HG02623 (cell line): Measurements from ENCODE around the gene CBFA2T2.
"Not testable (repeated sequence)": the region's sequence is repeated elsewhere in the genome, so short reads cannot be mapped to it uniquely, and the experiment has no call there.

Experiments used
- ATAC-seq: cut with Tn5 transposase; IDR thresholded peaks from one replicate; pipeline ENCODE4 v1.9.1; 2021; ENCODE audit warnings: moderate library complexity; ENCODE audit not compliant: unreplicated experiment

Gene CBFA2T2

DNA sequence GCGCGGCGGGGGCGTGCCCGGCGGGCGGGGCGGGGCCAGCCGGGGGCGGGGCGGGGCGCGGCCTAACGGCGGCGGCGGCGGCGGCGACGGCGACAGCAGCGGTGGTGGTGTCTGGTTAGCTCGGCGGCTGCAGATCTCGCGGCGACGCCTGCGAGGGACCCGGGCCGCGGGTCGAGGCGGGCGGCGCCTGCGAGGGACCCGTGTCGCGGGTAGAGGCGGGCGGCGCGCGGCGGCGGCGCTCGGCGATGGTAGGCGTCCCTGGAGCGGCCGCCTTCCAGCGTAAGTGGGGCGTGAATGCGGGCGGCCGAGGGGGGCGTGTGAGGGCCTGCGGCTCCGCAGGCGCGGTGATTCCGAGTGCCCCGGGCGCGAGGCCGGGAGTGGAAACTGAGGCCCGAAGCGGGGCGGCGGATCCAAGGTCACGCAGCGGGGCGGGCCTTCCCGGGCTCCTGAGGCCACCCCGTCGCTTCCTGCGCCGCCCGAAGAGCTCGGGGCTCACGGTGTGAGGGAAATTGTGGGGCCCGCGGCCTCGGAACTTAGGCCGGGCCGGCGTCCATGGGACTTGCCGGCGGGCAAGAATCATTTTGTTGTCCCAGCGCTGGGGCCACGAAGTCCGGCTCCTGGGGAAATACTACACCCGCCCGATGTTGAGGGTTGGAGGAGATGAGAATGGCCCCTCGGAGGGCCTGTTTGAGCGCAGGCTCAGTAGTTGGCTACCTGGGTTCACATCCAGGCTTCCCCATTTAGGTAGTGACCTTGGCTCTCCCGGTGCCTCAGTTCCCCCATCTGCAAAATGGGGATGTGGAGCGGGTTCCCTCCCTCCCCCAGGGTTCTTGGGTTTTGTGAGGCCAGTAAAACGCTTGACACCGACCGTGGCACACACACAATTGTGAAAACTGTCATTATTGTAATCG is at the start of gene CBFA2T2:
Gene CBFA2T2, plus strand, starts transcription at position 74 of the 911 bp plus-strand sequence. Its CDS starts 172 bp downstream, at position 246.
- peak; percentile 51 for ATAC-seq

DNA sequence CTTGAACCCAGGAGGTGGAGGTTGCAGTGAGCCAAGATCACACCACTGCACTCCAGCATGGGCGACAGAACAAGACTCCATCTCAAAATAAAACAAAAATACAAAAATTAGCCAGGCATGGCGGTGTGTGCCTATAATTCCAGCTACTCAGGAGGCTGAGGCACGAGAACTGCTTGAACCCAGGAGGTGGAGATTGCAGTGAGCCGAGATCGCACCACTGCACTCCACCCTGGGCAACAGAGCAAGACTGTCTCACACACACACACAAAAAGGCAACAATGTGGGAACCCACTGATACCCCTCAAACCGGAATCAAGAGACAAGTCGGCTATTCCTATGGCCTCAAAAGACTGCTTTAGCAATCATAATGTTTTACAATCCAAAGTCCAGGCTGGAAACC is 49.3 kb upstream of the CBFA2T2 start:
- not testable (repeated sequence) for ATAC-seq

DNA sequence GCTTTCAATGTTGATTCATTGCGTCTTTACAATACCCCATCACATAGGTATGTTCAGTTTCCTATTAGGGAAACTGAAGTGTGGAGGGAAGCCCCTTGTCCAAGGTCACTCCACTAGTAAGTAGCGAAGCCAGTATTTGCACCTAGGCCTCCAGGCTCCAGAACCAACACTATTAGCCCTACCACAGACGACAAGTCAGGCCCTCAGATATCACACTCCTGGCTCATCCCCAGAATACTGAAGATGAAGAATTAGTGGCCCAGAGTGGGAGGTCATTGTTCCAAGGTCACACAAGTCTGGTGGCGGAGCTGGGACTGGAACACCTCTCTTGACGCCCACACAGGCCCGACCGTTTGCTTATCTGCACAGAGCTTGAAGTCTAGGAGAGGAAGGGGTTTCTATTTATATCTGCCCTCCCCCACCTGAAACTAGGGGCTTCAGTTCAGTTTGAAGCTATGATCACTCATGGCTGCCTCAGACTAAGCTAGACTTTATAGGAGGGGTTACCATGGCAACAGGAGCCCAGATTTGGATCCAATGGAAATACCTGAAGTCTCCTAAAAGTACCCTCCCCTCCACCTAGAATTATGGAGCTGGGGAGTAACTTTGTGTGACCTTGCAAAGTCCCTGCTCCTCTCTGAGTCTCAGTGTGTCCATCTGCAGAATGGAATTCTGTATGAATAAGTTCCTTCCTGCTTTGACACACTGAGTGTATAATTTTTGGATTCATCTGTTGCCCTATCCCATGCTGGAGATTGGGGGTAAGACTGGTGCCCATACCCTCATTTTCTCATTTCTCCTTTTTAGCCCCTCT is 48.5 kb upstream of the CBFA2T2 start:
- ATAC-seq = no peak

DNA sequence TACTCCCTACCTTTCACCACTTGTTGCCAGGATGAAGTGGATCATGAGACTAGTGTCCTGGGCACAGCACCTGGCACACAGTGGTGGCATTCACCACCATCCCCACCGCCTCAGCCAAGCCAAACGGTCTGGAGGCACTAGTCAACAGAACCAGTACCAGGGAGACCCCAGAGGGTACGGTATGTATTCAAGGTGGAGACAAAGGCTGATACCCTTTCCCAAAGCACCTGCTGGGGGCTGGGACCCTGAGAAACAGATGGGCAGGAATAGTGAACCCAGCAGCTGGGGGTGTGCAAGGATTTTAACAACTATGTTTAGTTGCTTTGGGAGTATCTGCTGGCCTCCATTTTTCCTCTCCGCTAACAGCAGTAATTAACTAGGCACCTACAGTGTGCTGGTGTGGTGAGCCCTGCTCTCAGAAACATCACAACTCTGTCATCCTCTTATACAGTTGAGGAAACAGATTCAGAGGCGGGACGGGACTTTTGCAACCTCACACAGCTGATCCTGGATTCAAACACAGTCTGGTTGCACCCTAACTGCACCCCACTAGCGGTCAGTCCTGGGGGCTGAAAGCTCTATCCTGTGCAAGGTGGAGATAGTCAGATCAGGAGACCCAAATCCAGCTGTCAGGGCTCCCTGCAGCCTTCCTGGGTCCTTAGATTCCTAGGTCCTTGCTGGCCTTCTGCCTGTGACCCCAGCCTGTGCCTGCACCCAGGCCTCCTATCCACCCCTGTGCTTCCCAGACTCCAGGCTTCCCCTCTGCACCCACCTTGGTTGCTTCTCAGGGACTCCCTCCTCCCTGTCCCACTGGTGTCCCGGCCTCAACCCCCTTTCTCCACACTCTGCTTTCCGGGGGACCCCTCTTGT is 47.5 kb upstream of the CBFA2T2 start:
- no peak for ATAC-seq

DNA sequence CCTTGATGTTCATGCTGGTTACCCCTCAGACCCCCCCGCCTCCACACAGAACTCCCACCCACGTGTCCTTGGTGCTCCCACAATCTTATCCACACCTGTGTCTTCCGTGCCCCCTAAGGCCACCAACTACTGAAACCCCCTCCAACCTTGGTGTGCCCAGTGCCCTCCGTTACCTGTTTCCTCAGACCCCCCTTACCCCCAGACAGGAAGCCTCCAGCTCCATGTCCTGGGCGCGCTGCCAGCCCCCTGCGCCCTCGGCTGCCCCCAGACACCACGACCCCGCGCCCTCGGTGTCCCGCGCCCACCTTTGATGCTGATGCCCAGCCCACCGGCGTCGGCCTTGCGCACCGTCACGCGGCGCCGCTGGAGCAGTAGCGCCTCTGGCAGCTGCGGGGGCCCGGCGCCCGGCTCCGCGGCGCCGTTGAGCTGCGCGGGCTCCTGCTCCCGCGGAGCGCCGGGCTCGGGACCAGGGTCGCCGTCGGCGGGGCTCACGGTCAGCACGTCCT is 46.8 kb upstream of the CBFA2T2 start:
- ATAC-seq = peak; percentile 4

DNA sequence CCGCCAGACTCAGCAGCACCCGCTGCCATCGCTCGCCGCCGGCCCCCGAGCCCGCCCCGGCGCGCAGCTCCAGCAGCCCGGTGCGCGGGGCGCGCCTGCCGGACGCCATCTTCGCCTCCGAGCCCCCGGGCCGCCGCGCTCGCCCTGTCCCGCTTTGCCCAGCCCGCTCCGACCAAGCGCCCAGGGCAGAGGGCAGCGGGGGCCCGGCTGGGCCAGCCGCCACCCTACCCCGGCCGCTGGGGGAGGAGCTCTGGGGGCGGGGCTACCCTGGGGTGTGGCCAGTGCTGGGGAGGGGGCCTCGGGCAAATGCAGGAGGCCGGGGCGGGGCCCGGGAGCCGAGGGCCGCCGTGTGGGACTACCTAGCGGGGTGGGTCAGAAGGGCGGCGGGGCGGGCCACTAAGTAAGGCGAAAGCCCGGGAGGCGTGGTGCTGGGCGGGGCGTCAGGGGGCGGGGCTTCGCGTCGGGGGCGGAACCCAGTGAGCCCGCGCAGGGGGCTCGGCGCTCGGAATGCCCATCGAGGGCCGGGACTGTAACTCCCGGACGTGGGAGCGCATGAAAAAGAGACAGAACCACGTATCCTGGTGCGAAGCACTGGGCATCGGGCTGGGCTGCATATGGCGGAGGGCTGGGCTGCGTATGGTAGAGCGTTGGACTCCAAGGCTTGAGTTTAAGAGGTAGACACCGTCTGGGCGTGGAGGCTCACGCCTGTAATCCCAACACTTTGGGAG is 46.2 kb upstream of the CBFA2T2 start, which contains the start of gene SNTA1:
Gene SNTA1, minus strand, starts transcription at position 252 of the 728 bp plus-strand sequence. Its CDS starts 143 bp downstream, at position 109.
- ATAC-seq = peak; percentile 70

DNA sequence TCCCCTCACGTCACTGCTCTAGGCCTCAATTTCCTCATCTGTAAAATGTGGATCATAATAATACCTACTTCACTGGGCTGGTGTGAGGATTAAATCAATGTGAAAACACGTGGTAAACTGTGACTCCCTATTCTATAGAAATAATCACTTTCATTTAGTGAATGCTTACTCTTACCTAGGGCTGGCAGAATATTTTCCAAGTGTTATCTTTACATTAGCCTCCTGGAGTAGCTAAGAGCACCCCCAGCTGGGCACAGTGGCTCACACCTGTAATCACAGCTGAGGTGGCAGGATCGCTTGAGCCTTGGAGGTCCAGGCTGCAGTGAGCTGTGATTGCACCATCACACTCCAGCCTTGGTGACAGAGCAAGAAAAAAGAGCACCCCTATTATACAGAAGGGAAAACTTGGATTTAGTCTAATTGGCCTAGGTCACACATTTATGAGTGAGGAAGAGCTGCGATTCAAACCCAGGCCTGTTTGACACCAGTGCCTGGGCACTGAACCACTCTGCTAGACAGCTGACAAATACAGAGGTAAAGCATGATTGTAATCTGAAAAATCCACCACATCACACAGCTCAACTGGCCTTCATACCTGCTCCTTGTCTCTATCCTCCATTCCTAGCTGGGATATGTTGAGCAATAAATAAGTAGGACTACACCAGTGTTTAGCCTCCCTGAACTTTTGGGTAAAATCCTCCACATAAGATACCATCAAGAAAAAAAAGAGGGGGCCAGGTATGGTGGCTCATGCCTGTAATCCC is 44.9 kb upstream of the CBFA2T2 start:
- no peak for ATAC-seq

DNA sequence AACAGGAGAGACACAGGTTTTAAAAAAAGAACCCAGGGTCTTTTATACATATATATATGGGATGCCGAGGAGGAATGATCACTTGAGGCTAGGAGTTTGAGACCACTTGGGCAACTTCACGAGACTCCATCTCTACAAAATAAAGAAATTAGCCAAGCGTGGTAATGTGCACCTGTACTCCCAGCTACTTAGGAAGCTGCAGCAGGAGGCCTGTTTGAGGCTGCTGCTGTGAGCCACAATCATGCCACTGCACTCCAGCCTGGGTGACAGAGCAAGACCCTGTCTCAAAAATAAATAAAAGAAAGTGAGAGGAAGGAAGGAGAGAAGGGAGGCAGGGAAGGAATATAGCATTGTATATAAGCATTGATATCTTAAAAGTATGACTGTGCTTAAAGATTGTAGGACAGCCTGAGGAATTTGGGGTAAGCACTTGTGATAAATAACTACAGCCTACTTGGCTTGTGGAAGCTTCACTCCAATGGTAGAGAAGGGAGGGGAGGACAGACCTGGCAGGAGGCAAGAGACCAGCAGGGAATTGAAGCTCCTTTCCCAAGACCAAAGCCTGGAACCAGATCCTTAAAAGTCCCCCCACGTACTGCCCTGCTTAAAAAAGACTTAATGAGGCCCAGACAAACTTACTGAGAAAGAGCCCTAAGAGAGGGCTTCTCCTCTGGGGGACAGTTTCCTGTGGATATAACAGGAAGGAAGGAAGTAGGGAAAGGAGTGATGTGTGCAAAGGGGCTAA is 43.8 kb upstream of the CBFA2T2 start:
- no peak for ATAC-seq

DNA sequence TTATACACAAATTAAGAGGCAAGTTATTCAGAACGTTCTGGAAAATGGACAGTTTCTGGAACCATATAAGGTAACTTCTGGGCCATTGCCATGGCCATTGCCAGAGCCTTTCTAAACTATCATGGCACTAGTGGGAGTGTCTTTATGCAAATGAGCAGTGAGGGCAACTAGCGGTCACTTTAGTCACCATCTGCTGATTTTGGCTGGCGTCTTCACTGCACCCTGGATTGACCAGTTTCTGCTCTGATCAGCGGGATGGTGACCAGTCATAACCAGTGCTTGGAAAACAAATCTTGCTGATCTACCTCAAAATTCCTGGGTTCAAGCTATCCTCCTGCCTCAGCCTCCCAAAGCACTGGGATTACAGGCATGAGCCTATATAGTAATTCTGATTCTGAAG is 39.0 kb upstream of the CBFA2T2 start:
- no peak for ATAC-seq

DNA sequence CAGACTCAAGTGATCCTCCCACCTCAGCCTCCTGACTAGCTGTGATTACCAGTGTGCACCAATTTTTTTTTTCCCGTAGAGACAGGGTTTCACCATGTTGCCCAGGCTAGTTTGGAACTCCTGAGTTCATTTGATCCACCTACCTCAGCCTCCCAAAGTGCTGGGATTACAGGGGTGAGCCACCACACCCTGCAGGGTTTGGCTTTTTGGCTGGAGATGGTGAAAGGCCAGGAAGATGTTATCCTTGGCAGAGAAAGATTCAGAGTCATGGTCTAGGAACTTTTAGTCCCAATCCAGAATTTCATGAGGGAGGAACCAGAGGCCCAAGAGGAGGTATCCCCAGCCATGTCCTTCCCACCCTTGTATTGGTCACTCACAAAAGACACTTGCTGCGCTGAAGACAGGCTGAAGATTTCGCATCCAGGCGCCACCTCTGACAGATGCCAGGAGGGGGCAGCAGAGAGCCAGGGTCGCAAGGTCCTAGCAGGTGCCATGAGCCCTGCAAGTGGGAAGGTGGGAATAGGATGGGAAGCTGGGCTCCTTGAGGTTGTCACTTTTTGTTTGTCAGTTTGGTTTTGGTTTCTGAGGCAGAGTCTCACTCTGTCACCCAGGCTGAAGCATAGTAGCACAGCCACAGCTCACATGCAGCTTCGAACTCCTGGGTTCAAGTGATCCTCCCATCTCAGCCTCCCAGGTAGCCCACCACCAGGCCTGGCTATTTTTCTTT is 32.8 kb upstream of the CBFA2T2 start:
- ATAC-seq = not testable (repeated sequence)

DNA sequence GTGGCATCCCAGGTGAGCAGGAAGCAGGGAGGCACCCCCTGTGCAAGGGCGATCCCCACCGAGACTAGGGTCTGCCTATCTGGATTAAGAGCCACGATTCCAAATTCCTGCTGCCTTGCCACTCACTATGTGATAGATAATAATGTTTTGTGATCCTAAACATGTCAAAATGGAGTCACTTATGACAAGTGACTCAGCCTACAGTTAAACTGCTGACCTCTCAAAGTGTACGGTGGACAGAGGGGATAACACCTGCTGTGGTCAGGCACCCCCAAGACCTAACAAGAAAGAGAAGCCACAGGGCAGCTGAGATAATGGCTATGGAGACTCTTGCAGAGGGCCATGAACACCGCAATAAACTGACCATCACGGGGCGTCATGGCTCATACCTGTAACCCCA is 30.3 kb upstream of the CBFA2T2 start:
- no peak for ATAC-seq

DNA sequence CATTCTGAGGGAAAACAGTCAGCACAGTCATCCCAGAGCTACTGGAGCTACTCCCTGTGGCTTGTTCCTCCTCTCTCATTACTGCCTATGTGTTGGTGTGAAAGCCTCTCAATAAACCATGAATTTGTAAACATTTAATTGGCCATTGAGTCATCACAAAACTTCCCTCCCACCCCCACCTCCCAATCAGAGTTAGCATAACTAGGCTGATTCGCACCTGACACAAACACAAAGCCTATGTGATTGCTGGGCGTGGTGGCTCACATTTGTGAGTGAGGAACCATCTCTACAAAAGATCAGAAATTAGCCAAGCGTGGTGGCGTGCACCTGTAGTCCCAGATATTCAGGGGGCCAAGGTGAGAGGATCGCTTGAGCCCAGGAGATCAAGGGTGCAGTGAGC is 29.2 kb upstream of the CBFA2T2 start:
- ATAC-seq = no peak

DNA sequence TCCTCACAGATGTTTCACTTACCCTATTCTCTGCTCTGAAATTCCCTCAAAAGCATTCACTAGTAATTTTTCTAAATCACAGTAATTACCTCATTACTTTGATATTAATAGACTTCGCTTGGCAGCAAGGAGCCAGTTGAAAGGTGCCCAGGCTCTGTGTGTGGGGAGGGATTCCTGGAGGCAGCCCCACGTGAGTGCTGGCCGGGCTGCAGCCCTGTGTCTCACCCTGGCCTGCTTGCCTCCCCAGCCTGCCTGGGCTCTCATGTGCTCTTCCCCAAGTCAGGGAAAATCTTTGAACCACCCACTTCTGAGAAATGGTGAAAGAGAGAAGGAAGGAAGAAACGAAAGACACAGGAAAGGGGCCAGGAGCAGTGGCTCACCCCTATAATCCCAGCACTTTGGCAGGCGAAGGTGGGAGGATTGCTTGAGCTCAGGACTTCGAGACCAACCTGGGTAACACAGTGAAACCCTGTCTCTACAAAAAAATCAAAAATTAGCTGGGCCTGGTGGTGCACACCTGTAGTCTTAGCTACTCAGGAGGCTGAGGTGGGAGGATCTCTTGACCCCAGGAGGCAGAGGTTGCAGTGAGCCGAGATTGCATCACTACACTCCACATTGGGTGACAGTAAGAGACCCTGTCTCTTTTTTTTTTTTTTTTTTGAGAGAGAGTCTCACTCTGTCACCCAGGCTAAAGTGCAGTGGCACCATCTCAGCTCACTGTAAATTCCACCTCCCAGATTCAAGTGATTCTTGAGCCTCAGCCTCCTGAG is 26.4 kb upstream of the CBFA2T2 start:
- ATAC-seq = no peak

DNA sequence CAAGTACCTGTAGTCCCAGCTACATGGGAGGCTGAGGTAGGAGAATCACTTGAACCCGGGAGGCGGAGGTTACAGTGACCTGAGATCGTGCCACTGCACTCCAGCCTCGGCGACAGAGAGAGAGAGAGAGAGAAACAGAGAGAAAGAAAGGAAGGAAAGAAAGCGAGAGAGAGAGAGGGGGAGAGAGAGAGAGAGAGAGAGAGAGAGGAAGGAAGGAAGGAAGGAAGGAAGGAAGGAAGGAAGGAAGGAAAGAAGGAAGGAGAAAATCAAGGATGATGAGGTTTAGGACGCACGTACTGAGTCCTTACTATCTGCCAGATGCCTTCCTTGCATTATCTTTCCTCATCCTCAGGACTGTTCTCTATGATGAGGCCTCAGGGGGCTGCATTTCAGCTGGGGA is 25.1 kb upstream of the CBFA2T2 start:
- ATAC-seq = not testable (repeated sequence)

DNA sequence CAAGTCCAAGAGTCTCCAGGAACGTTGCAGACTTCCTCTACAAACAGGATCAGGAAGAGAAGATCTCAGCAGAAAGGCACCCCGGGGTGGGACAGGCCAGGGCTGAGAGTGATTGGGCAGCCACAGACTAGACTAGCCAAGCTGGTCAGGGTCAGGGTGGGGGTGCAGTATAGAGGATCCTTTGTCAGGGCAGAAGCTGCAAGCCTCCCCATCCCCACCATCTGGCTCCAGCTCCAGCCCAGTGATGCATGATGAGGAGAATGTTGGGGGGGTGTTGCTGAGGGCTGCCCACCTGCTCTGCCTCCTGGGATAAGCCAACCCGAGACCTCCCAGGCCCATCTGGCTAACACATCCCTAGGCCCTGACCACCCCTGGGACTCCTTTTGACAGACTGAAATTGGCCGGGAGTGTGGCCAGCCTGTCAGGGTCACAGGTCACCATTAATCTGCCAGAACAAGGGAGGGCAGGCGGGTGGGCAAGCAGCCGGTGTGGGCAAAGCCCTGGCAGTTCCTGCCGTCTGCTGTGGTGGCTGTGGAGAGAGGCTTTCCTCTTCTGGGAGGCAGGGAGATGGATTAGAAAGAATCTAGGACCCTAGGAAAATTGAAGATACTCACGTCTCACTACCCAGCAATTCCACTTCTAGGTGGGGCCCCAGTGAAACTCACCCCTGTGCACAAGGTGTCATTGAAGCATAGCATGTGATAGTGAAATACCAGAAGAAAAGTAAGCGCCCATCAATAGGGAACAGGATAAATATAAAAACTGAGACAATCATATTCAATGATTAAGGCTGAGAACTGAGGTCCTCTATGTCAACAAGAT is 24.2 kb upstream of the CBFA2T2 start:
- no peak for ATAC-seq

DNA sequence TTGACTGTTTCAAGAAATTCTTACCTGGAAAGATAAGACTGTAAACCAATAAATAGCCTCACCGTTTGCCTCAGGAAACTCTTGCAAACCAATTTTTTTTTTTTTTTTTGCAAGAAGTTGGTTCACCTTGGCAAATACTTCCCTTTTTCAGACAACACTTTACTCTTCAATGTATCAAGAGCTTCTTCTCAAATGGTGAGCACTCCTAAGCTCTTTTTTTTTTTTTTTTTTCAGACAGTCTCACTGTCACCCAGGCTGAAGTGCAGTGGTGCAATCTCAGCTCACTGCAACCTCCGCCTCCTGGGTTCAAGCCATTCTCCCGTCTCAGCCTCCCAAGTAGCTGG is 23.6 kb upstream of the CBFA2T2 start:
- ATAC-seq = no peak
